Measurements from ENCODE around the gene PHLPP2.

DNA sequence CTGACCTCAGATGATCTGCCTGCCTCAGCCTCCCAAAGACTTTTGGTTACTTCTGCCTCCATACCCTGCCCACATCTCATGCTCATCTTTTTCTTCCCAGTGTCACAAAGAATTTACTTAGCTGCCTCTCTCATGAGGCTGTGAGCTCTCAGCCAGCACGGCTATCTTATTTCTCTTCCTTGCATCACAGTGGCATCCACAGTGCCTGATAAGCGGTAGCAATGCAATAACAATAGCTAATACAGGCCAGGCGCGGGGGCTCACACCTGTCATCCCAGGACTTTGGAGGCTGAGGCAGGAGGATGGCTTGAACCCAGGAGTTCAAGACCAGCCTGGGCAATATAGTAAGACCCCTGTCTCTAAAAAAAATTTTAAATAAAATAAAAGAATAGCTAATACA is 114.1 kb downstream of the PHLPP2 start:
- TF ChIP-seq, protein P1, sequence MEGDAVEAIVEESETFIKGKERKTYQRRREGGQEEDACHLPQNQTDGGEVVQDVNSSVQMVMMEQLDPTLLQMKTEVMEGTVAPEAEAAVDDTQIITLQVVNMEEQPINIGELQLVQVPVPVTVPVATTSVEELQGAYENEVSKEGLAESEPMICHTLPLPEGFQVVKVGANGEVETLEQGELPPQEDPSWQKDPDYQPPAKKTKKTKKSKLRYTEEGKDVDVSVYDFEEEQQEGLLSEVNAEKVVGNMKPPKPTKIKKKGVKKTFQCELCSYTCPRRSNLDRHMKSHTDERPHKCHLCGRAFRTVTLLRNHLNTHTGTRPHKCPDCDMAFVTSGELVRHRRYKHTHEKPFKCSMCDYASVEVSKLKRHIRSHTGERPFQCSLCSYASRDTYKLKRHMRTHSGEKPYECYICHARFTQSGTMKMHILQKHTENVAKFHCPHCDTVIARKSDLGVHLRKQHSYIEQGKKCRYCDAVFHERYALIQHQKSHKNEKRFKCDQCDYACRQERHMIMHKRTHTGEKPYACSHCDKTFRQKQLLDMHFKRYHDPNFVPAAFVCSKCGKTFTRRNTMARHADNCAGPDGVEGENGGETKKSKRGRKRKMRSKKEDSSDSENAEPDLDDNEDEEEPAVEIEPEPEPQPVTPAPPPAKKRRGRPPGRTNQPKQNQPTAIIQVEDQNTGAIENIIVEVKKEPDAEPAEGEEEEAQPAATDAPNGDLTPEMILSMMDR (conservative IDR thresholded peaks at IDR 0.05 in 1 of 2, IDR thresholded peaks at IDR 0.05 in 1 of 2; ENCODE audit: extremely low read depth in 1 of 2, insufficient read depth in 1 of 2, low read depth in 1 of 2, low read length in 2 of 2): no peak
- no peak for TF ChIP-seq EZH2 (IDR thresholded peaks at IDR 0.05; ENCODE audit: borderline replicate concordance, low read length)
